ENCODE data around the gene CPA1. TPM values are rescaled to one million over a fixed set of nuclear protein-coding genes. Genes with fewer than 3 reads are reported as not detected.

Gene CPA1
- total and polyA plus RNA-seq, 10 of the 15 experiments (the other 5 are each of a cell fraction or from before 2014, with no cell fraction given) = 8.0 TPM; not detected in 9

DNA sequence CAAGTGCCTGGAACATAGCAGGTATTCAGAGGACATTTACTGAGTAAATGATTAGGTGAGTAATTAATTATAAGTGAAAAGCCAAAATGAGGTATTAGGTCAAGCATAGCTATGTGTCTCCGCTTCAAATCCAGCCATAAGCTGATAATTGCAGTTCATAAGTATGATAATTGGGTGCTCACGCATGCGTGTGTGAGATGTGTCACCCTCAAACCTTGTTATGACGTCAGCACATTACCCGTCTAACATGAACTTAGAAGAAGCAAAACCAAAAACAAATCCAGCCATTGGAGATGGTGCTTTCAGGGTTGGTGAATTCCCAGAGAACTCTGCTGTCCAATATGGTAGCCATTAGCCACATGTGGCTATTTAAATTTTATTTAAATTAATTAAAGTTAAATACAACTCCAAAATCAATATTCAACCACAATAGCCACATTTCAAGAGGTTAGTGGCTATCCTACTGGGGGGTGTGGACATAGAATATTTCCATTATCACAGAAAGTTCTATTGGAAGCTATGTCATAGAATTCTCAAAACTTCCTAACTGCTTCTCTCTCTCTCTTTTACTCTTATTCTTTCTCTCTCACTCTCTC lies 35.9 kb upstream of the CPA1 start, which contains the start of gene CPA5:
Gene CPA5, plus strand, starts transcription at position 546 of the 596 bp plus-strand sequence. CDS start 1,670 bp downstream, outside the sequence.
- FAIRE-seq = no peak
- no peak within 1 kb of the TSS for H2AFZ ChIP-seq (ENCODE audit: control insufficient read depth, low read depth, low read length)
- 91% methylated on average over 5 of the region's 5 CpGs for WGBS (ENCODE audit: insufficient coverage, insufficient replicate concordance, low lambda C conversion rate, missing lambda C conversion rate)

DNA sequence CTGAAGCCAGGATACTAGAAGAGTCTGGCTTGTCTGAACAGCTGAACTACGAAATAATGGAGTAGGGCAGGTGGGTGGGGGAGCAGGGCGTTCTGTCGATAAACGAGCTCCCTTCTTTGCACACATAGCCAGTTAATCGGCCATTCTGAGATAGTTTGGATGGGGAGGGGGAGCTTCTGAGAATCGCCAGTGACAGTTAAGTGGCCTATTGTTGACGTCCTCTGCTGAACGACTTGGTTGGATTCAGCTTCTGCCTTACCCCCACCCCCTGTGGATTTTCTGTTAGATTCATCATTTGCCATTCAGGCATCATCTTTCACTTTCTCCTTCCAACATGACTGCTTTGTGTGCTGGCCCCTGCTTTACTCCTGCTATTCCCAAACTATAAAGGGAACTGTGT lies 35.2 kb upstream of the CPA1 start:
- H3K79me2 ChIP-seq (ENCODE audit: control insufficient read depth, insufficient read depth, low read length) = no peaks in the 10 kb centered on the region
- H3K9me3 ChIP-seq (replicated peaks; ENCODE audit: control insufficient read depth, insufficient read depth, low read length) = no peaks in the 10 kb centered on the region
- 74% methylated on average over 8 of the region's 8 CpGs for WGBS (ENCODE audit: insufficient coverage, insufficient replicate concordance, low lambda C conversion rate, missing lambda C conversion rate)
- H3K4me1 ChIP-seq (ENCODE audit: control insufficient read depth, insufficient read depth, low read length) = peaks cover 4% of the 10 kb centered on the region
- H3K36me3 ChIP-seq (ENCODE audit: control insufficient read depth in 2 of 2, insufficient read depth in 2 of 2, low read length in 1 of 2) = no peaks in the 10 kb centered on the region
- H3K4me2 ChIP-seq (ENCODE audit: control insufficient read depth, insufficient read depth) = no peak overlapping the region
- ChIA-PET POLR2A (interaction anchor here (1.1 kb wide), 1 partner anchor 10 kb away, joined by 3 read pairs; no protein-coding TSS in a partner anchor), SMC1A (ENCODE audit: uncharacterized antibody, unreplicated experiment) (interaction anchor here (1.1 kb wide), 1 partner anchor 12 kb away, joined by 4 read pairs; no protein-coding TSS in a partner anchor), CTCF (interaction anchor here (1.0 kb wide), 1 partner anchor 174 kb away, joined by 3 read pairs; no protein-coding TSS in a partner anchor), RAD21 (ENCODE audit: unreplicated experiment) (no interaction called here)
- no peak overlapping the region for H3K9ac ChIP-seq (ENCODE audit: control insufficient read depth, insufficient read depth, low read length)
- no peaks in the 10 kb centered on the region for H3K27me3 ChIP-seq (replicated peaks in 1 of 2; ENCODE audit: control insufficient read depth in 2 of 2, insufficient read depth in 2 of 2, low read length in 1 of 2)
- no peak for ATAC-seq
- no peak for DNase-seq (ENCODE audit: low read depth, low spot score)
- no peaks in the 10 kb centered on the region for H4K20me1 ChIP-seq (ENCODE audit: control insufficient read depth, insufficient read depth)
- no TSS peak for BruUV-seq (replicated peaks)
- intact Hi-C loops (cut with micrococcal nuclease; ENCODE audit: unreplicated experiment) = no loop called here
- H2AFZ ChIP-seq (ENCODE audit: control insufficient read depth, low read depth, low read length) = no peak overlapping the region
- no peak overlapping the region for H3K4me3 ChIP-seq
- in situ Hi-C loops (cut with MboI) = no loop called here
- H3K27ac ChIP-seq (ENCODE audit: control insufficient read depth, insufficient read depth) = no peak overlapping the region
- TF ChIP-seq HSF1 (IDR thresholded peaks at IDR 0.05; ENCODE audit: low read depth, low read length) (no peak), FOXM1 (IDR thresholded peaks at IDR 0.05; ENCODE audit: low read depth, low read length) (no peak), HDAC2 (IDR thresholded peaks at IDR 0.05) (no peak)
- TF ChIP-seq, protein P1, sequence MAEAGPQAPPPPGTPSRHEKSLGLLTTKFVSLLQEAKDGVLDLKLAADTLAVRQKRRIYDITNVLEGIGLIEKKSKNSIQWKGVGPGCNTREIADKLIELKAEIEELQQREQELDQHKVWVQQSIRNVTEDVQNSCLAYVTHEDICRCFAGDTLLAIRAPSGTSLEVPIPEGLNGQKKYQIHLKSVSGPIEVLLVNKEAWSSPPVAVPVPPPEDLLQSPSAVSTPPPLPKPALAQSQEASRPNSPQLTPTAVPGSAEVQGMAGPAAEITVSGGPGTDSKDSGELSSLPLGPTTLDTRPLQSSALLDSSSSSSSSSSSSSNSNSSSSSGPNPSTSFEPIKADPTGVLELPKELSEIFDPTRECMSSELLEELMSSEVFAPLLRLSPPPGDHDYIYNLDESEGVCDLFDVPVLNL (IDR thresholded peaks at IDR 0.05; ENCODE audit: low read depth, low read length) = no peak
- FAIRE-seq = no peak

More for the DNA sequence above, 35.9 kb upstream of the CPA1 start, which contains the start of gene CPA5:
- Histone ChIP-seq H4K20me1 (ENCODE audit: control insufficient read depth, insufficient read depth) (no peaks in the 10 kb centered on the region), H3K4me2 (ENCODE audit: control insufficient read depth, insufficient read depth) (no peak within 1 kb of the TSS), H3K27me3 (replicated peaks in 1 of 2; ENCODE audit: control insufficient read depth in 2 of 2, insufficient read depth in 2 of 2, low read length in 1 of 2) (no peaks in the 10 kb centered on the region), H3K4me1 (ENCODE audit: control insufficient read depth, insufficient read depth, low read length) (no peaks in the 10 kb centered on the region; the same call in 1 of the 2 replicates), H3K36me3 (ENCODE audit: control insufficient read depth in 2 of 2, insufficient read depth in 2 of 2, low read length in 1 of 2) (no peaks in the 10 kb centered on the region), H3K4me3 (no peak within 1 kb of the TSS), H3K79me2 (ENCODE audit: control insufficient read depth, insufficient read depth, low read length) (no peaks in the 10 kb centered on the region), H3K27ac (ENCODE audit: control insufficient read depth, insufficient read depth) (no peak within 1 kb of the TSS), H3K9me3 (replicated peaks; ENCODE audit: control insufficient read depth, insufficient read depth, low read length) (no peaks in the 10 kb centered on the region), H3K9ac (ENCODE audit: control insufficient read depth, insufficient read depth, low read length) (no peak within 1 kb of the TSS)
- in situ Hi-C loops (cut with MboI) (no loop called here), intact Hi-C loops (cut with micrococcal nuclease; ENCODE audit: unreplicated experiment) (no loop called here)
- POLR2A ChIA-PET = interaction anchor here (1.1 kb wide), 1 partner anchor 11 kb away, joined by 3 read pairs; no protein-coding TSS in a partner anchor
- ATAC-seq (no peak), DNase-seq (ENCODE audit: low read depth, low spot score) (no peak)
- no peak for TF ChIP-seq POLR2AphosphoS5 (IDR thresholded peaks at IDR 0.05; ENCODE audit: low read length)
- no peak for TF ChIP-seq SREBF2 (IDR thresholded peaks at IDR 0.05; ENCODE audit: low read length)
- no peak for TF ChIP-seq NR2F1 (conservative IDR thresholded peaks at IDR 0.05)
- SMC1A ChIA-PET (ENCODE audit: uncharacterized antibody, unreplicated experiment) = interaction anchor here (1.1 kb wide), 1 partner anchor 11 kb away, joined by 4 read pairs; no protein-coding TSS in a partner anchor
- CTCF ChIA-PET = no interaction called here
- RAD21 ChIA-PET (ENCODE audit: unreplicated experiment) = no interaction called here
- BruUV-seq (replicated peaks) = no TSS peak
